Transverse colon (tissue), 3 donors: Measurements from ENCODE around the gene HINT2.

Experiments
- CTCF ChIP-seq, 5 experiments: fragments of 200-600 bp in 3 of 5; fragments of 450-650 bp in 2 of 5; sonication (generic) in 3 of 5; IDR thresholded peaks; 1 replicate in 2 of 5; 2 replicates in 3 of 5; pipeline ENCODE4 v1.5.1; 2016 to 2017; ENCODE audit warnings: antibody characterized with exemption in 5 of 5, inconsistent platforms in 3 of 5, mild to moderate bottlenecking in 2 of 5, moderate library complexity in 1 of 5
- EP300 ChIP-seq: sonication (generic); formaldehyde crosslinking; IDR thresholded peaks from one replicate; pipeline ENCODE4 v1.6.1; 2017; ENCODE audit warnings: antibody characterized with exemption, low read depth
- POLR2A ChIP-seq: fragments of 450-650 bp; IDR thresholded peaks from one replicate; pipeline ENCODE4 v1.6.1; 2016; ENCODE audit warnings: antibody characterized with exemption, mild to moderate bottlenecking, moderate library complexity

- TF ChIP-seq CTCF (IDR thresholded peaks at IDR 0.05) (no peak), POLR2A (no peak), EP300 (no peak)
Measured at GRCh38 chr9:35852267-35852815, 37.5 kb upstream of the HINT2 start.
